Hepatocyte (in vitro differentiated cells): ENCODE results near the gene TESK2.

Source experiments
- CTCF ChIP-seq: fragments of 200-600 bp; sonication (generic); IDR thresholded peaks from 2 replicates; pipeline ENCODE4 v1.5.1; 2016; ENCODE audit warnings: antibody characterized with exemption, mild to moderate bottlenecking; ENCODE audit not compliant: poor library complexity
- EZH2 ChIP-seq: fragments of 200-600 bp; sonication (generic); IDR thresholded peaks from 2 replicates; pipeline ENCODE4 v1.6.1; 2016; ENCODE audit warnings: antibody characterized with exemption, mild to moderate bottlenecking, borderline replicate concordance
- EZH2phosphoT487 ChIP-seq: fragments of 200-600 bp; sonication (generic); IDR thresholded peaks from one replicate; pipeline ENCODE4 v1.6.1; 2018; ENCODE audit warnings: antibody characterized with exemption, mild to moderate bottlenecking, low read depth, moderate library complexity; ENCODE audit not compliant: unreplicated experiment, severe bottlenecking

DNA sequence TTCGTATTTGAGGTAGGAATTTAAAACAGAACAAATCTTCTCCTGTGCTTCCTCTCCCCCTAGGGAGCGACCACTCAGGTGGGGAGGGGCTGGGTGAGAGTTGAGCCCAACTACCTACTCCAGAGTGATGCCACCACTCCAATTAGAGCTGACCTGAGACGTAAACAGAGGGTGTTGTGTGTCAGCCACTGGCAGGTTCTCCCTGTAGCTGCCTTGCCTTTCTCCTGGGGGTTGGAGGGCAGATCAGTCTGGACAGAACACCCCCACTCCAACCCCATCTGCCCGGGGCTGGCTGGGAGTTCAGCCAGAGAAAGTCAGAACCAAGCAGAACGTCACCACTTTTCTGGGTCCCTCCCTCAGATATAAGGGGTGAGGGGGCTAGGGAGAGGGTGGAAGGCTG is 162.3 kb downstream of the TESK2 start:
- TF ChIP-seq CTCF (no peak), EZH2 (no peak), EZH2phosphoT487 (no peak)
